Glutamatergic neuron (in vitro differentiated cells): ENCODE data around the gene SCFD1. TPM values are rescaled to one million over a fixed set of nuclear protein-coding genes. Genes with fewer than 3 reads are reported as not detected.
"Not testable (repeated sequence)": the region's sequence is repeated elsewhere in the genome, so short reads cannot be mapped to it uniquely, and the experiment has no call there.

Experiments used
- DNase-seq: peaks from one replicate; pipeline ENCODE4 v3.0.0; 2022
- H3K27ac Mint-ChIP-seq: one replicate; pipeline ENCODE4 v1.8.0; 2020; ENCODE audit warnings: mild to moderate bottlenecking, mixed read lengths, inconsistent platforms; ENCODE audit not compliant: unreplicated experiment
- H3K27me3 Mint-ChIP-seq: one replicate; pipeline ENCODE4 v1.8.0; 2020; ENCODE audit warnings: mild to moderate bottlenecking, moderate library complexity, mixed read lengths, inconsistent platforms; ENCODE audit not compliant: unreplicated experiment
- H3K36me3 Mint-ChIP-seq: one replicate; pipeline ENCODE4 v1.8.0; 2020; ENCODE audit warnings: mild to moderate bottlenecking, mixed read lengths, inconsistent platforms; ENCODE audit not compliant: unreplicated experiment
- H3K4me1 Mint-ChIP-seq: one replicate; pipeline ENCODE4 v1.8.0; 2020; ENCODE audit warnings: mild to moderate bottlenecking, low read depth, mixed read lengths, inconsistent platforms; ENCODE audit not compliant: unreplicated experiment
- H3K4me3 Mint-ChIP-seq: one replicate; pipeline ENCODE4 v1.8.0; 2020; ENCODE audit warnings: mild to moderate bottlenecking, mixed read lengths, inconsistent platforms; ENCODE audit not compliant: unreplicated experiment
- H3K9me3 Mint-ChIP-seq: one replicate; pipeline ENCODE4 v1.8.0; 2020; ENCODE audit warnings: mild to moderate bottlenecking, moderate library complexity, mixed read lengths, inconsistent platforms; ENCODE audit not compliant: unreplicated experiment
- total RNA-seq: library from RNA; stranded (reverse); fragmentation: NEBNext Ultra II Directional; extraction: Animal tissue kit (Norgen Biotek cat#: 25700); gene quantifications from one replicate; pipeline ENCODE4 v1.2.1, GENCODE V29; 2021; ENCODE audit not compliant: unreplicated experiment
- TF ChIP-seq, protein P1 (sequence below): fragments of 200-600 bp; sonication (generic); IDR thresholded peaks from one replicate; pipeline ENCODE4 v1.5.0; 2021; ENCODE audit not compliant: partially characterized antibody, unreplicated experiment

The SCFD1 gene
- total RNA-seq, 1 donor from 2014 or later: 68.9 TPM

DNA sequence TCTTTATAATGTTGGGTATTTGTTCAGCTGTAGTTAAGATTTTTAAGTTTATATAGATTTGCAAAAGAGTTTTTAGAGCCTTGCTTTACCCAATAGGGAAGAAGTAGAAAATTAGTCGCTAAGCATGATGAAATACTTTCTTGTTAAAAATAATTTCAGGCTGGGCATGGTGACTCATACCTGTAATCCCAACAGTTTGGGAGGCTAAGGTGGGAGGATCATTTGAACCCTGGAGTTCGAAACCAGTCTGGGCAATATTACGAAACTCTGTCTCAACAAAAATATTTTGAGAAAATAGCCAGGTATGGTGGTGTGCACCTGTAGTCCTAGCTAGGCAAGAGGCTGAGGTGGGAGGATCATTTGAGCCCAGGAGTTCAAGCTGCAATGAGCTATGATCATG lies 18.7 kb upstream of the SCFD1 start:
- H3K27ac Mint-ChIP-seq: no peak overlapping the region
- no peaks in the 10 kb centered on the region for H3K27me3 Mint-ChIP-seq
- H3K36me3 Mint-ChIP-seq: no peaks in the 10 kb centered on the region
- no peak for DNase-seq
- H3K4me1 Mint-ChIP-seq: no peaks in the 10 kb centered on the region
- H3K9me3 Mint-ChIP-seq: no peaks in the 10 kb centered on the region
- H3K4me3 Mint-ChIP-seq: no peak overlapping the region
- TF ChIP-seq, protein P1, sequence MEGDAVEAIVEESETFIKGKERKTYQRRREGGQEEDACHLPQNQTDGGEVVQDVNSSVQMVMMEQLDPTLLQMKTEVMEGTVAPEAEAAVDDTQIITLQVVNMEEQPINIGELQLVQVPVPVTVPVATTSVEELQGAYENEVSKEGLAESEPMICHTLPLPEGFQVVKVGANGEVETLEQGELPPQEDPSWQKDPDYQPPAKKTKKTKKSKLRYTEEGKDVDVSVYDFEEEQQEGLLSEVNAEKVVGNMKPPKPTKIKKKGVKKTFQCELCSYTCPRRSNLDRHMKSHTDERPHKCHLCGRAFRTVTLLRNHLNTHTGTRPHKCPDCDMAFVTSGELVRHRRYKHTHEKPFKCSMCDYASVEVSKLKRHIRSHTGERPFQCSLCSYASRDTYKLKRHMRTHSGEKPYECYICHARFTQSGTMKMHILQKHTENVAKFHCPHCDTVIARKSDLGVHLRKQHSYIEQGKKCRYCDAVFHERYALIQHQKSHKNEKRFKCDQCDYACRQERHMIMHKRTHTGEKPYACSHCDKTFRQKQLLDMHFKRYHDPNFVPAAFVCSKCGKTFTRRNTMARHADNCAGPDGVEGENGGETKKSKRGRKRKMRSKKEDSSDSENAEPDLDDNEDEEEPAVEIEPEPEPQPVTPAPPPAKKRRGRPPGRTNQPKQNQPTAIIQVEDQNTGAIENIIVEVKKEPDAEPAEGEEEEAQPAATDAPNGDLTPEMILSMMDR: no peak

DNA sequence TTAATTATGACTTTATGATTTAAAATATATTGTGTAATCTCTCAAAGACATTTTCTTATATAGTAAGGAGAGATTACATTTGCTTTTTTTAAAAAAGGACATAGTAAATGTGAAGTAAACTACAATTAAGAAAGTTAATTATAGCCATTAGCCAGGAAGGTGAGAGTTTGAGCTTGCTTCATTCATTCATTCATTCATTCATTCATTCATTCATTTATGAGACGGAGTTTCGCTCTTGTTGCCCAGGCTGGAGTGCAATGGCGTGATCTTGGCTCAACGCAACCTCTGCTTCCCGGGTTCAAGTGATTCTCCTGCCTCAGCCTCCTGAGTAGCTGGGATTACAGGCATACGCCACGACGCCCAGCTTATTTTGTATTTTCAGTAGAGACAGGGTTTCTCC lies 17.4 kb upstream of the SCFD1 start:
- H3K27ac Mint-ChIP-seq, H3K9me3 Mint-ChIP-seq, H3K4me1 Mint-ChIP-seq, H3K4me3 Mint-ChIP-seq, DNase-seq, H3K36me3 Mint-ChIP-seq, H3K27me3 Mint-ChIP-seq: not testable (repeated sequence)

DNA sequence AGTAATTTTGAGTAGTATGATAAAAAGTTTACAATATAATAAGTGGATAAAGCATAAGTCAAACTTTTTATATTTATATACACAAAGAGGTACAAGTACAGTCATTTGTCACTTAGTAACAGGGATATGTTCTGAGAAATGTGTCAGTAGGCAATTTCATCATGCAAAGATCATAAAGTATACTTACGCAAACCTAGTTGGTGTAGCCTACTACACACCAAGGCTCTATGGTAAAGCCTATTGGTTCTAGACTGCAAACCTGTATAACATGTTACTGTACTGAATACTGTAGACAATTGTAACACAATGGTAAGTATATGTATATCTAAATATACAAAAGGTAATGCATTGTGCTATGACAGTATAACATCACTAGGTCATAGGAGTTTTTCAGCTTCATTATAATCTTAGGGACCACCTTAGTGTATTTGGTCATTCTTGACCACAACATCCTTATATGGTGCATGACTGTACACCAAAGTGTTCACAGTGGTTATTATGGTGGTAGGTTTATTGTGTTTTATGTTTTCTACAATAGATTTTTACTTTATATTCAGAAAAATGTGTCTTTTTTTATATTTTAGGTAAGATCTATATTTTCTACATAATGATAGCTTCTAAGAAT lies 14.9 kb upstream of the SCFD1 start:
- no peaks in the 10 kb centered on the region for H3K4me1 Mint-ChIP-seq
- no peaks in the 10 kb centered on the region for H3K27me3 Mint-ChIP-seq
- no peak overlapping the region for H3K27ac Mint-ChIP-seq
- H3K36me3 Mint-ChIP-seq: no peaks in the 10 kb centered on the region
- TF ChIP-seq, protein P1: no peak
- no peak overlapping the region for H3K4me3 Mint-ChIP-seq
- DNase-seq: no peak
- no peaks in the 10 kb centered on the region for H3K9me3 Mint-ChIP-seq

DNA sequence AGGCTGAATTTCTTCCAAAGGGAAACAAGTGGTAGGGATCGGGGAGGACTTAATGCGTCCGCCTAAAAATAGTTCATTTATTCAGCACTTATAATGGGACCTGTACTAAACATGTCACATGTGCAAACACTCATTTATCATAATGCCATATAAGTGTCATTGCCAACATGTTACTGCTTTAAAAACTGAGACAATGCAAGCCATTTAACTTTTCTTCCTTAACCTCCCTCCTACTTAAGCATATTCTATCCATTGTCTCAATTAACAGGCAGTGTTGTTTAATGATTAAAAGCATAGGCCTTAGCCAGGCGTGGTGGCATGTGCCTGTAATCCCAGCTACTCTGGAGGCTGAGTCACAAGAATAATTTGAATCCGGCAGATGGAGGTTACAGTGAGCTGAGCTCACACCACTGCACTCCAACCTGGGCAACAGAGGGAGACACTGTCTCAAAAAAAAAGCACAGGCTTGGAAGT lies 13.5 kb upstream of the SCFD1 start:
- no peak for DNase-seq
- H3K27ac Mint-ChIP-seq: peak overlapping the region; percentile 15
- H3K4me1 Mint-ChIP-seq: no peaks in the 10 kb centered on the region
- H3K9me3 Mint-ChIP-seq: no peaks in the 10 kb centered on the region
- TF ChIP-seq, protein P1: no peak
- H3K27me3 Mint-ChIP-seq: no peaks in the 10 kb centered on the region
- no peaks in the 10 kb centered on the region for H3K36me3 Mint-ChIP-seq
- no peak overlapping the region for H3K4me3 Mint-ChIP-seq

DNA sequence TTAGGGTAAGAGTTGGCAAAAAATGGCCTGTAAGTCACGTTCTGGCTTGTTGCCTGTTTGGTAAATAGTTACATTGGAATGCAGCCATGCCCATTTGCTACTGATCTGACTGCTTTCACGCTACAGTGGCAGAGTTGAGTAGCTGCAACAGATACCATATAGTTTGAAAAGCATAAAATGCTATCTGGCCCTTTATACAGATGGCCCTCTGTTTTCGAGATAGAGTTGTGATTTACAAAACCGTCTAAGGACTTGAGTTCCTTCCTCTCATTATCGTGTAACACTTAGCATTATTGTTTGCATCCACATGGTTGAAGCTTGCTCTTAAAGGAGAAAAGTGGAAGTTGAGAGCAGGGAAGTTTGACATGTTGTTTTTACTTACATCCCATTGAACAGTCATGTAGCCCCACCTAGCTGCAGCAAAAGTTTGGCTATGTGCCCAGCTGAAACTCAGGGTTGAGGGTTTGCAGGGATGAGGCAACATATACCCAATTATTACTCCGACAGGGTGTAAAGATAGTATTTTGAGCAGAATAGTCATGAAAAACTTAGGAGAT lies 11.3 kb upstream of the SCFD1 start:
- Mint-ChIP-seq H3K9me3 (no peaks in the 10 kb centered on the region), H3K27ac (no peak overlapping the region), H3K4me3 (no peak overlapping the region), H3K4me1 (no peaks in the 10 kb centered on the region), H3K36me3 (no peaks in the 10 kb centered on the region), H3K27me3 (no peaks in the 10 kb centered on the region)
- TF ChIP-seq, protein P1: no peak
- DNase-seq: no peak
